Stimulated activated CD8-positive, alpha-beta memory T cell treated with anti-CD3 and anti-CD28 coated beads, Interleukin-15, amount 100 ng/mL, for 24 hours (primary cell): ENCODE results near the gene WIPF1.

ENCODE experiments used
- DNase-seq: peaks from one replicate; pipeline ENCODE4 v3.0.0-alpha.2; 2020; ENCODE audit warnings: low read depth

Gene WIPF1, protein sequence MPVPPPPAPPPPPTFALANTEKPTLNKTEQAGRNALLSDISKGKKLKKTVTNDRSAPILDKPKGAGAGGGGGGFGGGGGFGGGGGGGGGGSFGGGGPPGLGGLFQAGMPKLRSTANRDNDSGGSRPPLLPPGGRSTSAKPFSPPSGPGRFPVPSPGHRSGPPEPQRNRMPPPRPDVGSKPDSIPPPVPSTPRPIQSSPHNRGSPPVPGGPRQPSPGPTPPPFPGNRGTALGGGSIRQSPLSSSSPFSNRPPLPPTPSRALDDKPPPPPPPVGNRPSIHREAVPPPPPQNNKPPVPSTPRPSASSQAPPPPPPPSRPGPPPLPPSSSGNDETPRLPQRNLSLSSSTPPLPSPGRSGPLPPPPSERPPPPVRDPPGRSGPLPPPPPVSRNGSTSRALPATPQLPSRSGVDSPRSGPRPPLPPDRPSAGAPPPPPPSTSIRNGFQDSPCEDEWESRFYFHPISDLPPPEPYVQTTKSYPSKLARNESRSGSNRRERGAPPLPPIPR

DNA sequence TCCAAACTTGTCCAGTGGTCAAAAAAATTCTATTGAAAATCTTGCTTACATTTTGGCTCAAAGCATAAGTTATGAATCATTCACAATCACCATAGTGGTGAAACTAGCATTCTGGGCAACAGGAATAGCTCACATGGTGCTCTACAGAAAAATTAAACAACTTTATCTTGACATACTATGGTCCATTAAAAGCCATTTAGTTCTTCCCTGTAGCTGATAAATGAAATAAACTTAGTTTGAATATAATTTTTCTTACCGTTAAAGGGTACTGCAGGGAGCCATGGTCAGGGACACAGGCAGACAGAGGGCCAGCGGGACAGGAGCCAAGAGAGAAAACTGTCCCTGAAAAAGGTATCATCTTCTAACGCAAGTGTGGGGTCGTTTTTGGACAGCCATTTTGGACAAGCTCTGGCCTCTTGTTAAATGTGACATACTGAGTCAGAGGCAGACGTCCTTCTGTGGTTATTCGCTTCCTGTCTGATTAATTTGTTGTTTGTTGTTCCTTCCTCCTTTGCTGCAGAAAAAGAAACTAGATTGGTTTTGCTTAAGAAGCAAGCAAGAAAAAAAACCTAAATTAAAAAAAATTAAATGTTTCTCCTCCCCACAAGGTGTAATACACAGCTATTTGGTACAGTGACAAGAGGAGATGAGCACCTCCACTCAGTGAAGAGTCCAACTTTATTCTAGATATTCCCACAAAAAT lies at the start of gene WIPF1:
WIPF1 (minus strand) TSS at position 460 of the 703 bp plus-strand sequence. CDS start 12,231 bp downstream, outside the sequence.
- DNase-seq, result no peak

DNA sequence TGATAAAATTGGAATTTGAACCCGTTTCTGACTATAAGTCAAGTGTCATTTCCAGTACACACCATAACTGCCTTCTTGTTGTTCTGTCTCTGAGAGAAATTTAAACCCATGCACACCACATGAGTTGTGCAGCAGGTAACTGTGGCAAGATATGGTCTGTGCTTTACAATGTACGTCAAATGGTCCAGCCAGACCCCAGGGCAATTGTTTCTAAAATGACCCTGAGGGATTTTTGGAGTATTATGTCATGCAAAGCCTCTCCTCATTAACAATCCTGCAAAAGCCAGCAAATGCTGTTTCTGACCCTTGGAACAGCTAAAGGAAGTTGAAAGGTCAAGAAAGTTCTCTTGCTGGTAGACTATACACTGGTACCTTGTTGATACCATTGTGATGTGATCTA lies 47.7 kb upstream of the WIPF1 start:
- DNase-seq, result no peak

DNA sequence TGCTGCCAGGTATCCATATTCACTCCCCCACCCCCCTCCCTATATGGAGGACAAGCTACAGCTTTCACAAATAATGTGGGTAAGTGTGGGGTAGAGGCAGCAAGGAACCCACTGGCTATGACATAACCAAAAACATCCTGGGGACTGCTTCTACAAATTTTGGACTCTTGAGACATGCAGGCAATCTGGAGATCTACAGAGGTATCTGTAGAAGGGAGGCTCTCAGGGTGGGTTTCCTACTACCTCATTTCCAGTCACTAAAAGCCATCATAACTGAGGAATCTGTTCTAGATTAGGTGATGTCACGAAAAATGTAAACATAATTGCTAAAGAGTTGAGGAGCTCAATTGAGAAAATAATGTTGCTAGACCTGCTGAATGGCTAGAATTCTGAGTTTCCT lies 46.8 kb upstream of the WIPF1 start:
- no peak for DNase-seq

DNA sequence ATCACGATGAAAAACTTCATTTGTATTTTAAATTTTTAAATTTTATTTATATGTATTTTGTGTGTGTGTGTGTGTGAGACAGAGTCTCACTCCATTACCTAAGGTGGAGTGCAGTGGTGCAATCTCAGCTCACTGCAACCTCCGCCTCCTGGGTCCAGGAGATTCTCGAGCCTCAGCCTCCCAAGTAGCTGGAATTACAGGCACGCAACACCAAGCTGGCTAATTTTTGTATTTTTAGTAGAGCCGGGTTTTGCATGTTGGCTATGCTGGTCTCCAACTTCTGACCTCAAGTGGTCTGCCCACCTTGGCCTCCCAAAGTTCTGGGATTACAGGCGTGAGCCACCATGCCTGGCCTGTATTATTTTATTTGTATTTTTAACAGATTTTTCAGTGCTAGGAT lies 45.8 kb upstream of the WIPF1 start:
- no peak for DNase-seq

DNA sequence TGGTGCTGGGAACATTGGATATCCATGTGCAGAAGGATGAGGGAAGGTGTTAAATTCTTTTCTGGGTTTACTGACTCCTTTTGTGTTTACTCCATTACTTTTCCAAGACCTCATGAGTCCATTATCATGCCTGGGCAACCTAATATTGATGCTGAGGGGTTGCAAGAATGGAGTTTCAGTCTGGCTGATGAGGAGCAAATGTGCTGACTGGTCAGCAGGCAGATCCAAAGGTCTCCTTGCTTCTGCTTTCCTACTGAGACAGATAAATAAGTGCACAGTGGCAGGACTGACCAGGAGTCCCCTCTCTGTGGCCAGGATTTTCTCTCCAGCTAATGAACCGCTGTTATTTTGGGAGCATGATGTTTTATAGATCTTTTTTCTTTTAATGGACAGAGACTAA lies 43.6 kb upstream of the WIPF1 start:
- DNase-seq, result no peak

DNA sequence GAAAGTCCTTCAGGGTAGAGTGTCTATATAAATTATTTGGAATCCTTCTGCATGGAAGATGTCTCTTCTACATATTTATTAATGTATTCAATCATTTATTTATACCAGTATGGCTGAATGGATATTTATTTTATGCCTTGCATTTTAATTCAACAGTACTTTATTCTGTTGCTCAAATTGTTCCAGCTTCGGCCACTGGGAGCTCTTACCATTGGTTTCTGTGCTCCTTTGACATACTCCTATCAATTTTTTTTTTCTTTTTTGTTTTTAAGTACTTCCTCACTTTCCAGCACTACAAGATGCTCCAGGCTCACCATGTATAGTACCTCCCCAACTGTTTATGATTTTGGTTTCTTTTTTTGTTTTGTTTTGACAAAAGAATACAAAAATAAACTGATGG lies 39.4 kb upstream of the WIPF1 start:
- DNase-seq, result no peak

DNA sequence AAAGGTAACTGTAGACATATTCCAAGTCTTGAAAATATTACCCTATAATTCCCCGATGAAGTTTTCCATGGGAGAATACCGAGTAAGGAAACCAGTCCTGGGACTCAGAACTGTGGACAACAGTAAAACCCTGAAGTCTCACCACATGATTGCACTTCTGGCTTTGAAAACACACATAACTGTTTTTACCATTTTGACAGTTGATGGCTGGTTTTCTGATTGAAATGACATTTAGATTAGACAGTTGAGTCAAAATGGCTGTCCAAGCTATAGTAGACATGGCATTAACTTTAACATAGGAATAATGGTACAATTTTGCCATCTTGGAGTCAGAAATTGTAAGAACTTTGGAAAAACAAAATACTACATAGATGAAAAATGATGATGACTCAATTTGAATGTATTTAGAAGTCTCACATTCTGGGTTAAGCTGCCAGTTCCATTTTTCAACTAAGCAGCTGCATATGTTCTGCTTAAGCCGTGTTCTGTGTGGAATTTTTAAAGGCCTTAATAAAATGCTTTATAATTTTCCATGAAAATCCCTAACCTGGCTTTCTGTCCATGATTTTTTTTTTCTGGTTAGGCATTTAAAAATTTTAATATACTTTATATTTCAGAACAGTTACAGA lies 38.3 kb upstream of the WIPF1 start:
- DNase-seq, result no peak

DNA sequence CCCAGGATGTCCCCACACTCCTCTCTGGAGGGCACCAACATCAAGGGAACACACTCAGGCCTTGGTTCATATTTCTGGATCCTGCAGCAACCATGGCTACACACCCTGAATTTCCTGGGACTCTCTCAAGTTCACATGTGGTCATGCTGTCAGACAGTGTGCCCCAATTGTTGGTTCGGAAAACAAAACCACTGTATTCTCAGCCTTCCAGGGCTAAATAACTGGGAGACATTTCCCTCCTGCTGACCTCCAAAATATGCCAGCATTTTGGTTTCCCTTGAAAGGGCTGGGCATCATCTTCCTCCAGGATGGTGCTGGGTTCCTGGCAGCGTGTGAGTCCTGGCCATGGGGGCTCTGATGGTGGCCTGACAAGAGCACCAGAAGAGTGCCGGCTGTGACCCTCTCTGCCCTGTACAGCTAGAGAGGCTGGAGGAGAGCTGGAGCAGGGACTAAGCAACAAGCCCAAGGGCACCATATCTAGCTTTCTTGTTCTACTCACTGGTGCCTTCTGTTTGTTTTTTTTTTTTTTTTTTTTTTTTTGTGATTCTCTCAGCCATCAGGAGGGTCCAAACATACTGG lies 37.5 kb upstream of the WIPF1 start:
- DNase-seq, result no peak

DNA sequence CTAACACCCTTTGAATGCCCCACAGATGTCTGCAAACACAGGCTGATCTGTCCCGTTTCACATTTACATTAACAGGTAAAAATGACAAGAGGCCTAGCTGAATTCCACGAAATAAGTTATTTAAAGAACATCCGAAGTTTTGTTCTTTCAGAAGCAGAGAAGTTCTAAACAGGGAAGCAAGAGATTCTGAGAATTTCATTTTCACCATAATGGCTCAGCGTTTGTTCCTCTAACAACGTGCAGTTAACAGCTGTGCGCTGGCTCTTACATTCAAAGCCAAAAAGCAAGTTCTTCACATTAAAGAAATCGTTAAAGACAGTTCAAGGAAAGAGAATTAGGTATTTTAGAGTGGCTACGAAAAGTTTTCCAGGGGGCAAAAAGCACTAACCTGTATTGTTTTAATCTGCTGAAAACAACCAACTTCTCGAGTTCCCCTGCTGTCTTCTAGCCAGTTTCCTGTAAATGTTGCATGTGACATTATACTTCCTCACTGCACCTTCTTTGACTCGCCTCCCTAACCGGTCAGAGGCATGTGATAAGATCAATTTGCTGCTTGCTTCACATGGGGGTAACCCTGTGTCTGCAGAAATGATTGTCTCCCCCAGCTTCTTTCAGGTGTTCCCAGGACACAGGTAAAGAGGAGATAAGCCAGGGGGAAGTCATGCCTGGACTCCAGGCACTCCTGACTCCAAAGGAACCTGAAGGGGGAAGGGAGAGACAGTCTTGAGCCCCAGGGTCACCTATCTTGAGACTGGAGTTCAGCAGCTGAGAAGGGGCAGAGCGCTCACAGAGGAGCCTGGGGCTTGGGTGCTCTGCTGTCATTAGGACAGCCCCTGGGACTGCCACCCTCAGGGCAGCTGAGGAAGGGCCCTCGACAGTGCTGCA lies 36.8 kb upstream of the WIPF1 start:
- DNase-seq, result no peak

DNA sequence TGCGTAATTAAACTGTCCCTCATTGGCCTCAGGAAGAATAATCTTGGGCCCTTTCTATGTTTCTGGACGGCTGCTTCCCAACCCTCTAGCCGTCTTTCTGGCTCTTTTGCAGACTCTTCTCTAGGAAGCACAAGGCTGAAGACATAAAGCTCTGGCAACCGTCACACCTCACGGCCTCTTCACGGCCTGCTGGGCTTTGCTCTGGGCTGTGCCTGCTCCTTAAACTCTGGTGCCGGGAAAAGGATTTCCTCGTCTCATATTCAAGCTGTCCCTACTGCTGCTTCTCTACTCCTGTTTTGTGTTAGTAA lies 36.0 kb upstream of the WIPF1 start:
- DNase-seq, result no peak

DNA sequence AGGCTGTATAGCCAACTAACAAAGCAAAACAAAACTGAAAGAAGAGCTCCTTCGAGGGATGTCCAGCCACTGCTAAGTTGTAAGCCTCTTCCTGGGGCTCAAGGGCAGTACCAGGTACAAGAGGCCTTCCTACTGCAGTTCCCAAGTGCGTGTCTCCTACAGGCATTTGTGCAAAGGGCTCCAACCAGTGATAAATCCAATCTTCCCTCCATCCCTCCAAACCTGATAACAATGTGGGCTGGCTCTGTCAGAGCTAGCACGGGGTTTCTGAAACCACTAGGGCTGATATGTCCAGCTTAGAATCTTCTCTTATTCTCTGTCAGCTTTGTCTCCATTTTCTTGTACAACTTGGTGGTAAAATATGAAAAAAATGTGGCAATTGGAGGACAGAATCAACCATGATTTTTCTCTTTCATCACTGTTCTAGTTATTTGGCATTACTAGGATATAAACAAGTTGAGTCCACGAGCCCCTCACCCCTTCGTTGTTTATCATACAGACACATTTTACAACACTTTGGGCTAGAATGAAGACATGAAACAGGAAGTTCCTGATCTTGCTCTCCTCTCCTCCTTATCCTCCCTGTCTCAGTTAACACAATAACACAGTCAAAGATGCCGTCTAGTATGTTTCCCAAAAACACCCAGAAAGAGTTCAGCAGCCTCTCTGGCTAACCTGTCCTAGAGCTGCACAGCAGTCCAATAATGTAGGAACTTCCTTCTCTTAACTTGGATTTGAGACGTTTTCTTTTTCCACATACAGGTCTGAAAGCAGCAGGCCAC lies 35.4 kb upstream of the WIPF1 start:
- DNase-seq, result no peak

DNA sequence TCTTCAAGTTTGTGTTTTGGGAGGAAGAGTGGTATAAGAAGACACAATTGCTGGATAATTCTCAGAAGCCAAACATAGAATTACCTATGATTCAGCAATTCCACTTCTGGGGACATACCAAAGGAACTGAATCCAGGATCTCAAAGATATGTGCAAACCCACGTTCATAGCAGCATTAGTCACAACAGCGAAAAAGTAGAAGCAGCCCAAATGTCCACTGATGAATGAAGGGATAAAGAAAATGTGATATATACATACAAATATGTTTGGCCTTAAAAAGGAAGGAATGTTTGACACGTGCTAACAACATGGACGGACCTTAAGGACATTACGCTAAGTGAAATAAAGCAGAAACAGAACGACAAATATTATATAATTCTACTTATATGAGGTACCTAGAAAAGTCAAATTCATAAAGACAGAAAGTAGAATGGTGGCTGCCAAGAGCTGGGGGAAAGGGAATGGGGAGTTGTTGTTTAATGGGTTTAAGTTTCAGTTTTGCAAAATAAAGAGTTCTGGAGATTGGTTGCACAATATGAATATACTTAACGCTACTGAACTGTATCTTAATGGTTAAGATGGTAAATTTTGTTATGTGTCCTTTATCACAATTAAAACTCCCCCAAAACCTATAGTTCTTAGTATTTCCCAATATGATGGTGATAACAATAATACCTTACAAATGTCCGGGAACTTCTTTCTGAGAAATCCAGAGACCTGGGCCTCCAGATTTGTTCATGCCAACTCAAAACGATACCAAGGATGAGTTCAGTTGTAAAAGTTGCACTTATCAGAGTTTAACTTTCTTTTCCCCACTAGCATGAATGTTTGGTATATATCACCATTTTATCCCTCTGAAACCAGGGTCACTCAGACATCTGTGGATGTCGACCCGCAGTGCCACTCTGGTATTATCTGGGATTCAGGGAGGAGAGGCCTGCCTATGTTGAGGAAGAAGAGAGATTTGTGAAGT lies 33.7 kb upstream of the WIPF1 start:
- no peak for DNase-seq

DNA sequence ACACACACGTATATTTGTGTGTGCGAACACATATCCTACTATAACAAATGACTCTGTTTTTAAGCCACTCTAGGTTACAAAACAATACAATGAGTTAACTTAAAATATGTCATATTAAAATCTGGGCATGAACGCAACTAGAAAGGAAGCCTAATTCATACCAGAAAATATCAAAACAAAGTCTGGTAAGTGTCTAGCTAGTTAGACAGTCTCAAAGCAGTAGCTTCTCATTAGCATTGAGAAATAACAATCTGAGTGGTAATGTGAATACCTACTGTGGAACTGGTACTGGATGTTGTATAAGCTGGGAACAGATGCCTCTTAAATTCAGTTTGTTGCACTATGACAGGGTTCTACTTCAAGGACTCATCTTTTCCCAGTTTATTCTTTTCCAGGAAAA lies 32.5 kb upstream of the WIPF1 start:
- no peak for DNase-seq

DNA sequence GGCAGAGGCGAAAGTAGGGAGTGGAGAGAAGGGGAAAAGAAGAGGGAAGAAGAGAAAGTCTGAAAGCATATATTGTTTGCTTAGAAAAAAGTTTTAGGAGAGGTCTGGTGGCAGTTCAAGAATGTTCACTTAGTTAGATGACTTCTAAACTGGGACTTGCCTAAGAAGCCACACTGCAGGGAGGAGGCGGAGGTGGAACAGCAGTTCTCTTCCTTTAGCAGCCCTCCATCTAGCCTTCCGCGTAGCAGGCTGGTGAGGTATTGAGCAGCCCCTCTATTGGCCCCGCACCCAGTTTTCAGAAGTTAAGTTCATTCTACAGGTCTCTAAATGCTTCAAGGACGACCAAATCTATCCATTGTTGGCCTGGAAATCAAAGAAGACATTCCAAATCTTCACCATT lies 31.9 kb upstream of the WIPF1 start:
- DNase-seq, result no peak

DNA sequence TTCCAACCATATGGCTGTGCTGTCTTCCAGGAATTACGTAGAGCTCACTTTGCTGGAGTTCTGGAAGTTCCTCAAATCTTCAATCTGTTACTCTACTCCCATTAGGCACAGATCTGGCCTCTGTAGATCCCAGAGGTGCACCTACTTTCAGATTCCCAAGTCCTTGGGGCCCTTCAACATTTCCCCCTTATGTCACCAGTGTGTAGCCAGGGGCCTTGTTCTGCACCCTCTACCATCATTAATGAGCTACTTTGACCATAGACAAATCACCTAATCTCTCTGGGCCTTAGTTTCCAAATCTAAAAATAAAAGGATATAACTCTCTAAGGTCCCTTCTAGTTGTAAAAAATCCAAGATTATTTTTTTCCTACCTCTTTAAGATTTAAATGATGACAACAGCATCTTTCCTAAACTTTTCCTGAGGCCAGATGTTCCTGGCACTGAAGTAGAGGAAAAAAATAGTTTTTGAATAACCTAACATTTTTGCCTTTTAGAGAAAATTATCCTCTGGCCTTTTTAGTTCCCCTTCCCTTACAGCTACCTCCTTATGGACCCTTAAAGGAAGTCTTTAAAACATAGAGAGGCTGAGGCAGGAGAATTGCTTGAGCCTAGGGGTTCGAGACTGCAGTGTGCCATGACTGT lies 31.0 kb upstream of the WIPF1 start:
- no peak for DNase-seq

DNA sequence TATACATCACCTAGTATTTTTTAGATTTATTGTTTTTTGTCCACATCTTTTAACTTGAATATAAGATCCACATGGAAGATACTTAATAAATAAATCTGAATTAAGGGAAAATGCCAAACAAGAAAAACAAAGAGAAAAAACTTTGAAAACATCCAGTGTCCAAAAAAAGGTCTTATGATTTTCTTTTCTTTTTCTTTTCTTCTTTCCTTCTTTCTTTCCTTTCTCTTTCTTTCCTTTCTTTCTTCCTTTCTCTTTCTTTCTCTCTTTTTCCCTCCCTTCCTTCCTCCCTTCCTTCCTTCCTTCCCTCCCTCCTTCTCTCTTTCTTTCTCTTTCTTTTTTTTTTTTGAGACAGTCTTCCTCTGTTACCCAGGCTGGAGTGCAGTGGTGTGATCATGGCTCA lies 29.6 kb upstream of the WIPF1 start:
- no peak for DNase-seq

DNA sequence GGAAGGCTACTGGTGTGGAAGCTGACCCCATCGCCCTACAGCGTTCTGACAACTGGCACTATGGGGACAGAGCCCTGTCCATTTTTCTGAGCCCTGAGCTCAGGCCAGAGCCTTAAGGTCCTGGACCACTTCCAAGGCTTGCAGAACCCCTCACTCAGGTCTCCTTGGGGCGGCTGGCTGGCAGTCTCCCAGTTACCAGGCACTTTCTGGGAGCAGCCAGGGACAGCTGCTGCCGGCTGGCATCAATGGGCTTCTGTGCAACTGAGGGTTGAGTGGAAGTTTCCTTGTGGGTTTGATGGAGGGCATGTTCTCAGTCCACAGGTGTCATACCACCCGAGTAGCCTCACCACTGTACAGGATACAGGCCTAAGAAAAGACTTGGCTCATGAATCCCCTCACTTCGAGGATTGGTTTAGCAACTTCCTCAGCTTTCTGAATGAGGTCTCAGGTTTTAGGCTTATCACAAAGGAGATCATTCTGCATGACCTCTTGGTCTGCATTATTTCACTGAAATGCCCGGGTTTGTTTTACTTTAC lies 27.4 kb upstream of the WIPF1 start:
- DNase-seq, result no peak

DNA sequence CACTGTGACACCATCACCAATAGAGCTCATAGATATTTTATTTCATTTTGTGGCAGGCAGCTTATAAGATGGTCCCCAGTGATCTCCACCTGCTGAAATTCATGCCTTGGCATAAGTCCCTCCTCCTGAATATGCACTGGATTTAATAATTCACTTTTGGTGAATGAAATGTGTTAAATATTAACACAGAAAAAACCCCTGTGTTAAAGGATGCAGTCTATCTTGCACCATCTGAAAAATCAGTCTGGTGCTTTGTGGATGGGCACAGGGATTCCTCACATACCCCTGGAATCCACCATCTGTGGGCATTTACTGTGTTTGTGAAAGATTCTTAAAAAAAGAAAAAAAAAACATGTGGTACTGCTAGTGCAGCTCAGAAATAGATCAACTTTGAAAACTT lies 26.1 kb upstream of the WIPF1 start:
- no peak for DNase-seq

DNA sequence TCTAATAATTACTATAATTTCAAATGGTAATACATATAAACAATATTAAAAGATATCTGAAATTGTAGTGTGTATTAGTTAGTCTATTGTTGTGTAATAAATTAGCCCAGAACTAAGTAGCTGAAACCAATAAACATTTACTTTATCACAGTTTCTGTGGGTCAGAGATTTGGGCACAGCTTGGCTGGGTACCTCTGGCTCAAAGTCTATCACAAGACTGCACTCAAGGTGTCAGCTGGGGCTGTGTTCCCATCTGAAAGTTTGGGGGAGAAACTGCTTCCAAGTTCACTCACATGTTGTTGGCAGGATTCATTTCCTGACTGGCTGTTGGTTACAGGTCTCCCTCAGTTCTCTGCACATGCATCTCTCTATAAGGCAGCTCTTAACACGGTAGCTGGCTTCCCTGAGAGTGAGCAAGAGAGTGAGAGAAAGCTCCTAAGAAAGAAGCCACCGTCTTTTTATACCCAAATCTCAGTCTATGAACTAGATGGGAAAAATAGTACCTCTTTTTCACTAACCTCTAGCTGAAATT lies 25.6 kb upstream of the WIPF1 start:
- DNase-seq, result no peak
